ENCODE results near the gene FREM1.

Gene FREM1

DNA sequence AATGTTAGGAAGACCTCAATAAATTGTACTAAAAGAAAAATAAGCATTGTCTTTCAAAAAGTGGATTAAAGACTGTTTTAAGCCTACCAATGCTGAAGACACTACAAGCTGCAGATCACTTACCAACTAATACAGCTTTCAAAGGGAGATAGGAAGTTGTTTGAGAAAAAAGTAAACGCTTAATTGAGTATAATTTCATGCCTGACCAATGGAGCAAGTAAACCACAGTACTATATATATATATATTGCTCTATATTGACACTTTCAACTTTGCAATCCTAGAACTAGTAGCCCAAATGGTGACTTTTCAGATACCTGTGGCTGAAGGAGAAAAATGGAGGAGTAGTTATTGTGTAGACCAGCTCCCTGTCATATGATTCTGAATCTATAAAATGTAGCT is 85.7 kb downstream of the FREM1 start:
- TF ChIP-seq CTBP1 (IDR thresholded peaks at IDR 0.05; ENCODE audit: borderline replicate concordance), result no peak
- TF ChIP-seq FOXA1 (IDR thresholded peaks at IDR 0.05), result no peak
- TF ChIP-seq SUZ12 (IDR thresholded peaks at IDR 0.05), result no peak
- no peak for TF ChIP-seq ZNF384 (IDR thresholded peaks at IDR 0.05)
- no peak for TF ChIP-seq BHLHE40 (IDR thresholded peaks at IDR 0.05; ENCODE audit: borderline replicate concordance)
- TF ChIP-seq L3MBTL2 (conservative IDR thresholded peaks at IDR 0.05), result no peak
- TF ChIP-seq, protein P1, sequence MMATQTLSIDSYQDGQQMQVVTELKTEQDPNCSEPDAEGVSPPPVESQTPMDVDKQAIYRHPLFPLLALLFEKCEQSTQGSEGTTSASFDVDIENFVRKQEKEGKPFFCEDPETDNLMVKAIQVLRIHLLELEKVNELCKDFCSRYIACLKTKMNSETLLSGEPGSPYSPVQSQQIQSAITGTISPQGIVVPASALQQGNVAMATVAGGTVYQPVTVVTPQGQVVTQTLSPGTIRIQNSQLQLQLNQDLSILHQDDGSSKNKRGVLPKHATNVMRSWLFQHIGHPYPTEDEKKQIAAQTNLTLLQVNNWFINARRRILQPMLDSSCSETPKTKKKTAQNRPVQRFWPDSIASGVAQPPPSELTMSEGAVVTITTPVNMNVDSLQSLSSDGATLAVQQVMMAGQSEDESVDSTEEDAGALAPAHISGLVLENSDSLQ (IDR thresholded peaks at IDR 0.05), result no peak
- no peak for TF ChIP-seq HDGF (IDR thresholded peaks at IDR 0.05; ENCODE audit: borderline replicate concordance)
- no peak for TF ChIP-seq TARDBP (IDR thresholded peaks at IDR 0.05)
- no peak for TF ChIP-seq ARNT (IDR thresholded peaks at IDR 0.05)
- no peak for TF ChIP-seq LEF1 (IDR thresholded peaks at IDR 0.05; ENCODE audit: borderline replicate concordance)
- TF ChIP-seq FOXM1 (IDR thresholded peaks at IDR 0.05; ENCODE audit: borderline replicate concordance), result no peak
- TF ChIP-seq SP1 (IDR thresholded peaks at IDR 0.05), result no peak
- no peak for TF ChIP-seq NFRKB (IDR thresholded peaks at IDR 0.05)
- TF ChIP-seq ELF4 (IDR thresholded peaks at IDR 0.05), result no peak
- TF ChIP-seq FOXK2 (IDR thresholded peaks at IDR 0.05), result no peak
- CTCF ChIA-PET, result no interaction called here
- no peak for DNase-seq (ENCODE audit: extremely low spot score)
- POLR2A ChIA-PET, result no interaction called here

GRCh38 chr9:14823800-14824199 is 86.4 kb downstream of the FREM1 start:
- TF ChIP-seq CTBP1 (IDR thresholded peaks at IDR 0.05; ENCODE audit: borderline replicate concordance) (no peak), HDGF (IDR thresholded peaks at IDR 0.05; ENCODE audit: borderline replicate concordance) (no peak)
- CTCF ChIA-PET, result no interaction called here
- POLR2A ChIA-PET, result no interaction called here
- DNase-seq (ENCODE audit: extremely low spot score), result no peak

DNA sequence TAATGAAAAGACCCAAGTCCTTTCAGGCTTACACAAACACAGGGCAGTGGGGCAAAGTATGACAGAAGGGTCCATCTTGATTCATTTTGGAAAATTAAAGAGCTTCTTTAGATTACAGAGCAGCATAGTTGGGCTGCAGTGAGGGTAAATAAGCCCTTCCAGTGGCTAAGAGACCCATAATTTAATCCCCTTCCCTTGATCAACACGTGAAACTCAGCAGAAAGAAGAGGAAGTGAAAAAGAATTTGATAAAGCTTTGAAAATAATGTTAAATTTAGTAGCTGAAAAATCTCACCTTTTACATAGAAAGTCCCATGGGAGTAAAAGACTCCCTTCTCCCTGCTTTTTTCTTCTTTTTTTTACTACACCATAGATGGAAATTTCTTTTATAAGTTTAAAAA is 87.6 kb downstream of the FREM1 start:
- ChIA-PET POLR2A (no interaction called here), CTCF (no interaction called here)
- no peak for TF ChIP-seq L3MBTL2 (conservative IDR thresholded peaks at IDR 0.05)
- TF ChIP-seq ZNF384 (IDR thresholded peaks at IDR 0.05), result no peak
- TF ChIP-seq ARNT (IDR thresholded peaks at IDR 0.05), result no peak
- TF ChIP-seq TARDBP (IDR thresholded peaks at IDR 0.05), result no peak
- no peak for TF ChIP-seq HDGF (IDR thresholded peaks at IDR 0.05; ENCODE audit: borderline replicate concordance)
- TF ChIP-seq LEF1 (IDR thresholded peaks at IDR 0.05; ENCODE audit: borderline replicate concordance), result no peak
- no peak for TF ChIP-seq NFRKB (IDR thresholded peaks at IDR 0.05)
- no peak for TF ChIP-seq SP1 (IDR thresholded peaks at IDR 0.05)
- no peak for TF ChIP-seq CTBP1 (IDR thresholded peaks at IDR 0.05; ENCODE audit: borderline replicate concordance)
- no peak for TF ChIP-seq ELF4 (IDR thresholded peaks at IDR 0.05)
- no peak for TF ChIP-seq FOXM1 (IDR thresholded peaks at IDR 0.05; ENCODE audit: borderline replicate concordance)
- no peak for TF ChIP-seq BHLHE40 (IDR thresholded peaks at IDR 0.05; ENCODE audit: borderline replicate concordance)
- no peak for TF ChIP-seq FOXA1 (IDR thresholded peaks at IDR 0.05)
- TF ChIP-seq, protein P1 (IDR thresholded peaks at IDR 0.05), result no peak
- no peak for TF ChIP-seq FOXK2 (IDR thresholded peaks at IDR 0.05)
- TF ChIP-seq SUZ12 (IDR thresholded peaks at IDR 0.05), result no peak
- no peak for DNase-seq (ENCODE audit: extremely low spot score)

- TF ChIP-seq SUZ12 (IDR thresholded peaks at IDR 0.05), result no peak
- TF ChIP-seq ZNF384 (IDR thresholded peaks at IDR 0.05), result no peak
- no peak for TF ChIP-seq FOXK2 (IDR thresholded peaks at IDR 0.05)
- TF ChIP-seq ARNT (IDR thresholded peaks at IDR 0.05), result no peak
- no peak for TF ChIP-seq FOXM1 (IDR thresholded peaks at IDR 0.05; ENCODE audit: borderline replicate concordance)
- TF ChIP-seq L3MBTL2 (conservative IDR thresholded peaks at IDR 0.05), result no peak
- TF ChIP-seq ELF4 (IDR thresholded peaks at IDR 0.05), result no peak
- no peak for TF ChIP-seq CTBP1 (IDR thresholded peaks at IDR 0.05; ENCODE audit: borderline replicate concordance)
- no peak for TF ChIP-seq BHLHE40 (IDR thresholded peaks at IDR 0.05; ENCODE audit: borderline replicate concordance)
- TF ChIP-seq, protein P1 (IDR thresholded peaks at IDR 0.05), result no peak
- no peak for TF ChIP-seq HDGF (IDR thresholded peaks at IDR 0.05; ENCODE audit: borderline replicate concordance)
- no peak for TF ChIP-seq NFRKB (IDR thresholded peaks at IDR 0.05)
- TF ChIP-seq TARDBP (IDR thresholded peaks at IDR 0.05), result no peak
- POLR2A ChIA-PET, result no interaction called here
- CTCF ChIA-PET, result no interaction called here
- no peak for DNase-seq (ENCODE audit: extremely low spot score)
Observed at GRCh38 chr9:14819183-14819582, 91.0 kb downstream of the FREM1 start.

- CTCF ChIA-PET, result no interaction called here
- DNase-seq (ENCODE audit: extremely low spot score), result no peak
- TF ChIP-seq NFRKB (IDR thresholded peaks at IDR 0.05), result no peak
- TF ChIP-seq, protein P1 (IDR thresholded peaks at IDR 0.05), result no peak
- TF ChIP-seq ARNT (IDR thresholded peaks at IDR 0.05), result no peak
- TF ChIP-seq SUZ12 (IDR thresholded peaks at IDR 0.05), result no peak
- no peak for TF ChIP-seq ZNF384 (IDR thresholded peaks at IDR 0.05)
- TF ChIP-seq CTBP1 (IDR thresholded peaks at IDR 0.05; ENCODE audit: borderline replicate concordance), result no peak
- TF ChIP-seq SP1 (IDR thresholded peaks at IDR 0.05), result no peak
- no peak for TF ChIP-seq FOXA1 (IDR thresholded peaks at IDR 0.05)
- no peak for TF ChIP-seq FOXK2 (IDR thresholded peaks at IDR 0.05)
- no peak for TF ChIP-seq L3MBTL2 (conservative IDR thresholded peaks at IDR 0.05)
- no peak for TF ChIP-seq BHLHE40 (IDR thresholded peaks at IDR 0.05; ENCODE audit: borderline replicate concordance)
- TF ChIP-seq HDGF (IDR thresholded peaks at IDR 0.05; ENCODE audit: borderline replicate concordance), result no peak
- no peak for TF ChIP-seq FOXM1 (IDR thresholded peaks at IDR 0.05; ENCODE audit: borderline replicate concordance)
- TF ChIP-seq TARDBP (IDR thresholded peaks at IDR 0.05), result no peak
- TF ChIP-seq LEF1 (IDR thresholded peaks at IDR 0.05; ENCODE audit: borderline replicate concordance), result no peak
- no peak for TF ChIP-seq ELF4 (IDR thresholded peaks at IDR 0.05)
- POLR2A ChIA-PET, result no interaction called here
Observed at GRCh38 chr9:14814249-14814628, 96.0 kb downstream of the FREM1 start.

All from HEK293T (cell line).